ENCODE measurements around the gene PRDX5. TPM values are rescaled to one million over a fixed set of nuclear protein-coding genes. Genes with fewer than 3 reads are reported as not detected.
A peak's percentile ranks its signal among the peaks of the same experiment; 100 is the strongest.

PRDX5 gene
- total and polyA plus RNA-seq, 10 of the 15 experiments (the other 5 are each of a cell fraction or from before 2014, with no cell fraction given), result 95.7 to 406 (median 240) TPM

DNA sequence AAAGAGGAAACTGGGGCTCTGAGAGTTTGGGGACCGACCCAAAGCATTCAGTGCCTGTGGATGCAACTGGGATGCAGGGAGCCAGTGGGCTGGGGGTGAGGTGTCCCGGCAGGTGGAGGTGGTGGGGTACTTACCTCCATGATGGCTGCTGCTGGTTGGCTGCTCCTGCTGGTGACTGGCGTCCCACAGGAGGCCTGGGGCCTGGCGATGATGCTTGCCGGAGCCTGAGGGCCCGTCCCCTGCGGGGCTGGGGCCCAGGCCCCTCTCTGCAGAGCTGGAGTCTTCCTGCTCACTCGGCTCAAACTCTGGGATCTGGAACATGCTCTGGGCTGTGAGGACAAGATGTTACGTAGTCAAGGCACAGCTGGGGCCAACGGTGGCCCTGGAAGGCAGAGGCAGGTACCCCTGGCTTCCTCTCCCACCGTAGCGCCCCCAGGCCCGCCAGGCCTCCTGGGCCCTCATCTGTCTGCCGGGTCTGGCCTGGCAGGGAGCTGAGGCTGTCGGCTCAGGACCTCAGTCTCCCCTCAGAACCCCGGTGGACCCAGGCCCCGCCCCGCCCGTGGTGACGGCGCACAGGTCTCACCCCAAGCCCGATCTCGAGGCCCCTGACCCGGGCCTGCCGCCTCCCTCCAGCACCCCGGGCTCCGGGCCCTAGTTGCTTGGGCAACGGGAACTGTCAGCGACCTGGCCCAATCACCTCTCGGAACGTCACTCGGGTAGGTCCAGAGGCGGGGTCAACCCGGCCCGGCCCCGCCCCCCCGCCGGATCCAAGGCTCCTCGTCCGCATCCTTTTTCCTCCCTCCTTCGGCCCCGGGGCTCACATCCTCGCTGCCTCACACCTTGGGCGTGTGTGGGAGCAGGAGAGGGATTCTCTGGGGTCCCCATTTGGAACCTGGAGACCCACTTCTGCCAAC is 33.6 kb upstream of the PRDX5 start, which contains the start of gene BAD (continued):
- TF ChIP-seq BMI1 (IDR thresholded peaks at IDR 0.05; ENCODE audit: borderline replicate concordance), result peak; percentile 92
- TF ChIP-seq, protein P1, sequence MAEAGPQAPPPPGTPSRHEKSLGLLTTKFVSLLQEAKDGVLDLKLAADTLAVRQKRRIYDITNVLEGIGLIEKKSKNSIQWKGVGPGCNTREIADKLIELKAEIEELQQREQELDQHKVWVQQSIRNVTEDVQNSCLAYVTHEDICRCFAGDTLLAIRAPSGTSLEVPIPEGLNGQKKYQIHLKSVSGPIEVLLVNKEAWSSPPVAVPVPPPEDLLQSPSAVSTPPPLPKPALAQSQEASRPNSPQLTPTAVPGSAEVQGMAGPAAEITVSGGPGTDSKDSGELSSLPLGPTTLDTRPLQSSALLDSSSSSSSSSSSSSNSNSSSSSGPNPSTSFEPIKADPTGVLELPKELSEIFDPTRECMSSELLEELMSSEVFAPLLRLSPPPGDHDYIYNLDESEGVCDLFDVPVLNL (IDR thresholded peaks at IDR 0.05; ENCODE audit: low read depth, low read length), result no peak
- TF ChIP-seq EP300 (IDR thresholded peaks at IDR 0.05; ENCODE audit: borderline replicate concordance in 1 of 2, control insufficient read depth in 1 of 2, low read depth in 2 of 2, low read length in 2 of 2), result no peak; a peak in 1 of 4 replicates
- no peak; the same call in 1 of the 2 replicates for TF ChIP-seq EED (IDR thresholded peaks at IDR 0.05; ENCODE audit: low read depth)
- TF ChIP-seq, protein P2, sequence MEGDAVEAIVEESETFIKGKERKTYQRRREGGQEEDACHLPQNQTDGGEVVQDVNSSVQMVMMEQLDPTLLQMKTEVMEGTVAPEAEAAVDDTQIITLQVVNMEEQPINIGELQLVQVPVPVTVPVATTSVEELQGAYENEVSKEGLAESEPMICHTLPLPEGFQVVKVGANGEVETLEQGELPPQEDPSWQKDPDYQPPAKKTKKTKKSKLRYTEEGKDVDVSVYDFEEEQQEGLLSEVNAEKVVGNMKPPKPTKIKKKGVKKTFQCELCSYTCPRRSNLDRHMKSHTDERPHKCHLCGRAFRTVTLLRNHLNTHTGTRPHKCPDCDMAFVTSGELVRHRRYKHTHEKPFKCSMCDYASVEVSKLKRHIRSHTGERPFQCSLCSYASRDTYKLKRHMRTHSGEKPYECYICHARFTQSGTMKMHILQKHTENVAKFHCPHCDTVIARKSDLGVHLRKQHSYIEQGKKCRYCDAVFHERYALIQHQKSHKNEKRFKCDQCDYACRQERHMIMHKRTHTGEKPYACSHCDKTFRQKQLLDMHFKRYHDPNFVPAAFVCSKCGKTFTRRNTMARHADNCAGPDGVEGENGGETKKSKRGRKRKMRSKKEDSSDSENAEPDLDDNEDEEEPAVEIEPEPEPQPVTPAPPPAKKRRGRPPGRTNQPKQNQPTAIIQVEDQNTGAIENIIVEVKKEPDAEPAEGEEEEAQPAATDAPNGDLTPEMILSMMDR (IDR thresholded peaks at IDR 0.05 in 2 of 3, conservative IDR thresholded peaks at IDR 0.05 in 1 of 3; ENCODE audit: control insufficient read depth in 2 of 3, extremely low read depth in 1 of 3, insufficient read depth in 1 of 3, low read depth in 3 of 3, low read length in 3 of 3), result no peak
- TF ChIP-seq JUND (IDR thresholded peaks at IDR 0.05; ENCODE audit: low read depth, low read length), result no peak
- TF ChIP-seq, protein P3, sequence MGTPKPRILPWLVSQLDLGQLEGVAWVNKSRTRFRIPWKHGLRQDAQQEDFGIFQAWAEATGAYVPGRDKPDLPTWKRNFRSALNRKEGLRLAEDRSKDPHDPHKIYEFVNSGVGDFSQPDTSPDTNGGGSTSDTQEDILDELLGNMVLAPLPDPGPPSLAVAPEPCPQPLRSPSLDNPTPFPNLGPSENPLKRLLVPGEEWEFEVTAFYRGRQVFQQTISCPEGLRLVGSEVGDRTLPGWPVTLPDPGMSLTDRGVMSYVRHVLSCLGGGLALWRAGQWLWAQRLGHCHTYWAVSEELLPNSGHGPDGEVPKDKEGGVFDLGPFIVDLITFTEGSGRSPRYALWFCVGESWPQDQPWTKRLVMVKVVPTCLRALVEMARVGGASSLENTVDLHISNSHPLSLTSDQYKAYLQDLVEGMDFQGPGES (IDR thresholded peaks at IDR 0.05), result peak; percentile 59
- TF ChIP-seq BHLHE40 (IDR thresholded peaks at IDR 0.05; ENCODE audit: borderline replicate concordance in 1 of 2, low read depth in 2 of 2, low read length in 1 of 2), result peak; percentile 14 to 30; a peak in 1 of 4 replicates
- no peak for TF ChIP-seq CBX5 (IDR thresholded peaks at IDR 0.05; ENCODE audit: low read depth)
- TF ChIP-seq IRF4 (IDR thresholded peaks at IDR 0.05; ENCODE audit: low read depth, low read length), result no peak
- 0 out of 2 replicates have a peak, but pooled peaks have one; percentile 78 for TF ChIP-seq CHD2 (IDR thresholded peaks at IDR 0.05; ENCODE audit: borderline replicate concordance, low read depth, low read length)
- peak; percentile 52 for TF ChIP-seq NR2C1 (IDR thresholded peaks at IDR 0.05)
- TF ChIP-seq, protein P4, sequence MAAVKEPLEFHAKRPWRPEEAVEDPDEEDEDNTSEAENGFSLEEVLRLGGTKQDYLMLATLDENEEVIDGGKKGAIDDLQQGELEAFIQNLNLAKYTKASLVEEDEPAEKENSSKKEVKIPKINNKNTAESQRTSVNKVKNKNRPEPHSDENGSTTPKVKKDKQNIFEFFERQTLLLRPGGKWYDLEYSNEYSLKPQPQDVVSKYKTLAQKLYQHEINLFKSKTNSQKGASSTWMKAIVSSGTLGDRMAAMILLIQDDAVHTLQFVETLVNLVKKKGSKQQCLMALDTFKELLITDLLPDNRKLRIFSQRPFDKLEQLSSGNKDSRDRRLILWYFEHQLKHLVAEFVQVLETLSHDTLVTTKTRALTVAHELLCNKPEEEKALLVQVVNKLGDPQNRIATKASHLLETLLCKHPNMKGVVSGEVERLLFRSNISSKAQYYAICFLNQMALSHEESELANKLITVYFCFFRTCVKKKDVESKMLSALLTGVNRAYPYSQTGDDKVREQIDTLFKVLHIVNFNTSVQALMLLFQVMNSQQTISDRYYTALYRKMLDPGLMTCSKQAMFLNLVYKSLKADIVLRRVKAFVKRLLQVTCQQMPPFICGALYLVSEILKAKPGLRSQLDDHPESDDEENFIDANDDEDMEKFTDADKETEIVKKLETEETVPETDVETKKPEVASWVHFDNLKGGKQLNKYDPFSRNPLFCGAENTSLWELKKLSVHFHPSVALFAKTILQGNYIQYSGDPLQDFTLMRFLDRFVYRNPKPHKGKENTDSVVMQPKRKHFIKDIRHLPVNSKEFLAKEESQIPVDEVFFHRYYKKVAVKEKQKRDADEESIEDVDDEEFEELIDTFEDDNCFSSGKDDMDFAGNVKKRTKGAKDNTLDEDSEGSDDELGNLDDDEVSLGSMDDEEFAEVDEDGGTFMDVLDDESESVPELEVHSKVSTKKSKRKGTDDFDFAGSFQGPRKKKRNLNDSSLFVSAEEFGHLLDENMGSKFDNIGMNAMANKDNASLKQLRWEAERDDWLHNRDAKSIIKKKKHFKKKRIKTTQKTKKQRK (IDR thresholded peaks at IDR 0.05; ENCODE audit: low read depth, low read length), result no peak
- 0 out of 2 replicates have a peak, but pooled peaks have one; percentile 5 for TF ChIP-seq PAX5 (IDR thresholded peaks at IDR 0.05; ENCODE audit: borderline replicate concordance, low read depth, low read length)
- no peak for TF ChIP-seq FOXM1 (IDR thresholded peaks at IDR 0.05; ENCODE audit: low read depth, low read length)
- peak; percentile 31 for TF ChIP-seq TAF1 (IDR thresholded peaks at IDR 0.05; ENCODE audit: borderline replicate concordance, low read depth, low read length)
- TF ChIP-seq SRF (IDR thresholded peaks at IDR 0.05; ENCODE audit: low read depth in 2 of 2, low read length in 2 of 2), result no peak
- TF ChIP-seq ZZZ3 (IDR thresholded peaks at IDR 0.05; ENCODE audit: control insufficient read depth, insufficient read length, low read depth), result no peak
- no peak for TF ChIP-seq YBX1 (IDR thresholded peaks at IDR 0.05)
- TF ChIP-seq SREBF2 (IDR thresholded peaks at IDR 0.05; ENCODE audit: low read length), result peak; percentile 8; the same call in 1 of the 2 replicates
- no peak for TF ChIP-seq WRNIP1 (IDR thresholded peaks at IDR 0.05; ENCODE audit: borderline replicate concordance, low read depth, low read length)

Measured in GM12878 (cell line).